Body of pancreas (tissue), 4 donors: ENCODE results near the gene TOGARAM2.

ENCODE experiments used
- POLR2A ChIP-seq, 3 donors: fragments of 450-650 bp; IDR thresholded peaks; one replicate each; pipeline ENCODE4 v1.6.1; 2016; ENCODE audit warnings: antibody characterized with exemption in 3 of 3, mild to moderate bottlenecking in 2 of 3
- TF ChIP-seq, protein P1 (sequence below), 7 experiments: fragments of 450-650 bp in 4 of 7; fragments of 200-600 bp in 3 of 7; sonication (generic) in 3 of 7; IDR thresholded peaks; one replicate each; pipeline ENCODE4 v1.5.1; 2016 to 2019; ENCODE audit warnings: antibody characterized with exemption in 7 of 7

GRCh38 chr2:29039718-29040480 lies 58.8 kb downstream of the TOGARAM2 start:
- TF ChIP-seq, protein P1, sequence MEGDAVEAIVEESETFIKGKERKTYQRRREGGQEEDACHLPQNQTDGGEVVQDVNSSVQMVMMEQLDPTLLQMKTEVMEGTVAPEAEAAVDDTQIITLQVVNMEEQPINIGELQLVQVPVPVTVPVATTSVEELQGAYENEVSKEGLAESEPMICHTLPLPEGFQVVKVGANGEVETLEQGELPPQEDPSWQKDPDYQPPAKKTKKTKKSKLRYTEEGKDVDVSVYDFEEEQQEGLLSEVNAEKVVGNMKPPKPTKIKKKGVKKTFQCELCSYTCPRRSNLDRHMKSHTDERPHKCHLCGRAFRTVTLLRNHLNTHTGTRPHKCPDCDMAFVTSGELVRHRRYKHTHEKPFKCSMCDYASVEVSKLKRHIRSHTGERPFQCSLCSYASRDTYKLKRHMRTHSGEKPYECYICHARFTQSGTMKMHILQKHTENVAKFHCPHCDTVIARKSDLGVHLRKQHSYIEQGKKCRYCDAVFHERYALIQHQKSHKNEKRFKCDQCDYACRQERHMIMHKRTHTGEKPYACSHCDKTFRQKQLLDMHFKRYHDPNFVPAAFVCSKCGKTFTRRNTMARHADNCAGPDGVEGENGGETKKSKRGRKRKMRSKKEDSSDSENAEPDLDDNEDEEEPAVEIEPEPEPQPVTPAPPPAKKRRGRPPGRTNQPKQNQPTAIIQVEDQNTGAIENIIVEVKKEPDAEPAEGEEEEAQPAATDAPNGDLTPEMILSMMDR (IDR thresholded peaks at IDR 0.05) = no peak
- TF ChIP-seq POLR2A (IDR thresholded peaks at IDR 0.05) = no peak
